HG03520 (cell line): ENCODE data around the gene TRPM2.
"Not testable (repeated sequence)": the region's sequence is repeated elsewhere in the genome, so short reads cannot be mapped to it uniquely, and the experiment has no call there.

ENCODE experiments used
- ATAC-seq: cut with Tn5 transposase; IDR thresholded peaks from one replicate; pipeline ENCODE4 v1.9.1; 2021; ENCODE audit warnings: mild to moderate bottlenecking, moderate library complexity; ENCODE audit not compliant: unreplicated experiment

The TRPM2 gene

DNA sequence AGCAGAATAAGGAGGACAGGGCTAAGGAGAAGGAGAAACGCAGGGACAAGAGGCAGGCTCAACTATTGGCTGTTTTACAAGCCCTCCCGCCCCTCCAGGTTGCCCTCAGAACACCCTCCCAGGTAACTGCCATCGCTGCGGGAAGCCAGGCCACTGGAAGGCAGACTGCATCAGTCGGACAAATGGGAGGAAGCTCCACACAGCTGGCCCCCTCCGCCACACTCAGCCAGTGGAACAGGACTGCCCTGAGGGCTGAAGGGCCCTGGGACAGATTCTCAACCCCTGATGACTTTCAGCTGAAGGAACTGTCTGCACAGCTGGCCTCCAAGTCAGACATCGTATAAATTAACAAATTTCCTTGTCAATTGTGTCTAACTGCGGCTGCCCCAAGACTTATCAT is 123.7 kb downstream of the TRPM2 start:
- no peak for ATAC-seq

DNA sequence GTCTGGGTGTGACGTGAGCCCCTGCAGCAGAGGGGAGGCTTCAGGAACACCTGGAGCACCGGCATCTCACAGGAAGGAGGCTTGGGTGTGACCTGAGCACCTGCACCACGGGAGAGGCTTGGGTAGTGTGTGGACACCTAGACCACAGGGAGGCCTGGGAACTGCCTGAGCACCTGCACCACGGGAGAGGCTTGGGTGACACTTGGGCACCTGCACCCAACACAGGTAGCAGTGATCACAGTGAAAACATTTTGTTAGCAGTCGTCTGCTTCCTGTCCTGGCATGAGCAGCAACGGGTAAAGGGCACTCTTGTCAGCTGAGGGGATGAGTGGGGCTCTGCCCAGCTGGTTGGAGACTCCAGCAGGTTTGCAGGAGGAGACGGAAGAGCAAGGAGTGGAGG is 124.3 kb downstream of the TRPM2 start:
- ATAC-seq = no peak

DNA sequence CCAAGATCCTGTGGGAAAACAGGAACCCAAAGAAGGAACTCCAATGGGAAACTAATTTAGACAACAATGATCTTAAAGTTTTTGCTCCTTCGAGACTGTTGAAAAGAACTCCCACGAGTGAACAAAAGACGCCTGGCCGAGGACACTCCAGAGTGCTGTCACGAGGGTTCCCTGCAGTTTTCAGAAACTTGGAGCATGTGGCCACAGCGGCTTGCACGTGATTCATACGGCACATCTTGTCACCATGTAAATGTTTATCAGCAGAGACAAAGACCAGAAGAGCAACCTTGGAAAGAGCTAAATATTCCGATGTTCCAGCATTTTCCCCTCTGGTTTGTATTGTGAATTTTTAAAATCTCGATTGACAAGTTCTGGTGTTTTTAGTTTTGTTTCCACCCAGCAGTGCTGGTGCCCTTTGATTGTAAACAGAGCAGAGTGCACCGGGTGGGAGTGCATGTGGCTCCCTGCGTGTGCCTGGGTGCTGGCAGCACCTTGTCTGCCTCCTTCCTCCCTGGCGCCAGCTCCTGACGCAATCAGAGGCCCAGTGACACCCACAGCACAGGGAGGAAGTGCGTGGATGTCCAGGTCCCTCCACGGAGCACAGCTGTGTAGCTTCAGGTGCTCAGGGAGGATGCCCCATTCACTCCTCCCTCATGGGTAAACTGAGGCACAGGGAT is 124.8 kb downstream of the TRPM2 start:
- ATAC-seq = no peak

DNA sequence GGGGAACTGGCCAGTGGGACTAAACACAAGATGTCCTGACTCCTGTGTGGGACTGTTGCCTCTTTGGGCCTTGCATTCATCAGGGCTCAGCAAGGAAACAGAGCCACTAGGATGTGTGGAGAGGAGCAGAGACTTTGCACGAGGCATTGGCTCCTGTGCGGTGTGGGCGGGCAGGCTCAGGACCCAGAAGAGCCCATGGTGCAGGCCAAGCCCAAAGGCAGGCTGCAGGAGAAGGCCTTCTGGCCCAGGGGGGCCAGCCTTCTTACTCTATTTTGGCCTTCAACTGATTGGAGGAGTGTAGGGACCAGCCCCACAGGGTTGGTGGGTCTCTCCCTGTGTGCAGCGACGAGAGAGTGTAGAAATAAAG is 125.4 kb downstream of the TRPM2 start:
- no peak for ATAC-seq

DNA sequence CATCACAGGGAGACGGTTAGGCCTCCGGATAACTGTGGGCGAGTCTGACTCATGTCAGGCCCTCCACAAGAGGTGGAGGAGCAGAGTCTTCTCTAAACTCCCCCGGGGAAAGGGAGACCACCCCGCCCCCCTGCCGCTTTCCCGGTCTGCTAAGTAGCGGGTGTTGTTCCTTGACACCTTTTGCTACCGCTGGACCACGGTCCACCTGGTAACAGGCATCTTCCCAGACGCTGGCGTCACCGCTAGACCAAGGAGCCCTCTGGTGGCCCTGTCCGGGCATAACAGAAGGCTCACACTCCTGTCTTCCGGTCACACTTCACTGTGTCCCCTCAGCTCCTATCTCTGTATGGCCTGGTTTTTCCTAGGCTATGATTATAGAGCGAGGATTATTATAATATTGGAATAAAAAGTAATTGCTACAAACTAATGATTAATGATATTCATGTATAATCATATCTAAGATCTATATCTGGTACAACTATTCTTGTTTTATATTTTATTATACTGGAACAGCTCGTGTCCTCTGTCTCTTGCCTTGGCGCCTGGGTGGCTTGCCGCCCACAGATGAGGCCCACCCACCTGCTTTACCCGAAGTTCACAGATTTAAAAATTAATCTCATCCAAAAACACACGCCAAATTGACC is 126.3 kb downstream of the TRPM2 start:
- ATAC-seq = not testable (repeated sequence)

DNA sequence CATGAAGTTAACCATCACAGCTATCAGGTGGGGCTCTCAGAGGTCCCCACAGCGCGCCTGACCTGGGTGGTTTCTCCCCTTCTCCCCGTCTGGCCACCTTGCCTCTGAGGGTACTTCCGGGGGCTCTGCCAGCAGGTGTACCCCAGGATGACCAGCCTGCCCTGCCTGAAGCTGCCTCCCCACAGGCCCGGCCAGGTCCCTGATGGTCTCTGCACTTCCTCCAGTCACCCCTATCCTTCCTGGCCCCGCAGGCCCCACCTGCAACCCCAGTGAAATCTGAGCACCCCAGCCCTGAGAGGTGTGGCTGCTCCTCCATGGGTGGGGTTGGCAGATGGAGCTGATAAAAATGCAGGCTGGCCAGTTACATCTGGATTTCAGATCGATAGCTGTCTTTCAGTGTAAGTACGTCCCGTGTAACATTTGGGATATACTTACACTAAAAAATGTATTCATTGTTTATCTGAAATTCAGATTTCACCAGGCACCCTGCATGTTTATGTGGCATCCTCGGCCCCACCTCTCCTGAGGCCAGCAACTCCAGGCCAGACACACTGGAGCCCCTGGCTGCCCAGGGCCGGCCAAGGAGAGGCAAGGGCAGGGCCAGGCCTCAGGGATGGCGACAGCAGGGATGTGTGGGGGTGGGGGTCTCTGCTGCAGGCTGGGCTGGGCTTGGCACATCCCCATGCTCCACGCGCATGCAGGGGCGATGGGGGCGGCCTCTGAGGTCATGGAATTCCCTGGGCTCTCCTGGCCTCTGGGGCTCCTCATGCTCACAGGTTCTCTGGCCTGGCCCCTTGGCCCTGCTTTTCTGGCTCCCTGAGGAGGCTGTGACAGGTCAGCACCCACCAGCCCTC is 127.0 kb downstream of the TRPM2 start:
- no peak for ATAC-seq

DNA sequence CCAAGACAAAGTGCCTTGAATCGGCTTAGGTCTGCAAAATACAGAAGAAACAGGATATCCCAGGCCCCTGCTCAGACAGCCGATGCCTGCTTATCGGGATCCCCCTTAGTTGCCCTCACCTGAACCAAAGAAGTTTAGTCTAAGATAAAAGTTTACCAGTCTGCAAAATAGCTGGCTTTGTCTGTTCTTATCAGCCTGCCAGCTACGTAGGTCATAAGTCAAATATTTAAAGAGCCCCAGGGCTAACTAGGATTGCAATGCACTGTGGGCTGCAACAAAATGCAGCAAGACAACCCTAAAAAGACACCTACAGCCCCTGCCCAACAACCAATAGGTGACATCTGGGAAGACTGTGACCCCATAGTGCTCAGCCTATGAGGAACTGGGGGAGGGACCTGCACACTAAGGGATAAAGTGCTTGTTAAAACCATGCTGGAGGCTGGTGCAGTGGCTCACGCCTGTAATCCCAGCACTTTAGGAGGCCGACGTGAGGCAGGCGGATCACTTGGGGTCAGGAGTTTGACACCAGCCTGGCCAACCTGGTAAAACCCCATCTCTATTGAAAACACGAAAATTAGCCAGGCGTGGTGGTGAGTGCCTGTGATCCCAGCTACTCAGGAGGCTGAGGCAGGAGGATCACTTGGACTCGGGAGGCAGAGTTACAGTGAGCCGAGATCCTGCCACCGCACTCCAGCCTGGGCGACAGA is 129.3 kb downstream of the TRPM2 start:
- ATAC-seq = no peak

DNA sequence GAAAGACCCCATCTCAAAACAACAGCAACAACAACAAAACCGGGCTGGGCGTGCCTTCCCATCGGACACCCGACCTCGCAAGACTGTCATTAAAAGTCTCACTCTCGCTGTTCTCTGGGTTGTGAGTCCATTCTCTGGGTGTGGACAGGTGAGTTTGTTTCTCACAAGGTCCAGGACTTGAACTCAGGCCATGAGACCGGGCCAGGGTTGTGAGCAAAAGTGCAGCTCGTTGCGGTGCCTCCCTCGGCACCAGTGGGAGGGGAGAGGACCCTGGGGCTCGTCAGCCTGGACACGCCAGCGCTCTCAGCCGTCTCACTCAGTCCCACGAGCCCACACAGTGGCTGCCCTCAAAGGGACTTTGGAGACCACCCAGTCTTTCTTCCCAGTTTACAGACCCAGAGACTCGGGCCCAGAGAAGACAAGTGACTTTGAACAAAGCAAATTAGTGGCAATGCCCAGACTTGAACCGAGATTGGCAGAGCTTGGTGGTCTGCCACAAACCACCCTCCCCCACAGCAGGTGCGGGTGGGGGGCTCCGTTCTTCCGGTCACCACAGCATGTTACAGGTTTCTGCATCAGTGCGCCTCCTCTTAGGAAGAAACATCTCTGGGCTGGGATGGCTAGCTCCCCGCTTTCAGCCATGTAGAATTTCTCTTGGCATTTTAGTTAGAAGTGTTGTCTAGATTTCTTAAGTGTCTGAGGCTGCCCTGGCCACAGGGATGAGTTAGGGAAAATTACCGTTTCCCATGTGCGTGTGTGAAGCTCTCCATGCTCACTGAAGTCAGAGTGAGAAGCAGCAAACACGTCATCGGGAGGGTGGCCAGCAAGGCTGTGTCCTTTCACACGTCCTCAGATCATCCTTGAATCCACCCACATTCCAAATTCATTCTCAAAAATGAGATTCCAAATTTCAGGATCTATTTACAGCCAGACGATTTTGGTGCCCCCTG is 130.1 kb downstream of the TRPM2 start:
- ATAC-seq = no peak

DNA sequence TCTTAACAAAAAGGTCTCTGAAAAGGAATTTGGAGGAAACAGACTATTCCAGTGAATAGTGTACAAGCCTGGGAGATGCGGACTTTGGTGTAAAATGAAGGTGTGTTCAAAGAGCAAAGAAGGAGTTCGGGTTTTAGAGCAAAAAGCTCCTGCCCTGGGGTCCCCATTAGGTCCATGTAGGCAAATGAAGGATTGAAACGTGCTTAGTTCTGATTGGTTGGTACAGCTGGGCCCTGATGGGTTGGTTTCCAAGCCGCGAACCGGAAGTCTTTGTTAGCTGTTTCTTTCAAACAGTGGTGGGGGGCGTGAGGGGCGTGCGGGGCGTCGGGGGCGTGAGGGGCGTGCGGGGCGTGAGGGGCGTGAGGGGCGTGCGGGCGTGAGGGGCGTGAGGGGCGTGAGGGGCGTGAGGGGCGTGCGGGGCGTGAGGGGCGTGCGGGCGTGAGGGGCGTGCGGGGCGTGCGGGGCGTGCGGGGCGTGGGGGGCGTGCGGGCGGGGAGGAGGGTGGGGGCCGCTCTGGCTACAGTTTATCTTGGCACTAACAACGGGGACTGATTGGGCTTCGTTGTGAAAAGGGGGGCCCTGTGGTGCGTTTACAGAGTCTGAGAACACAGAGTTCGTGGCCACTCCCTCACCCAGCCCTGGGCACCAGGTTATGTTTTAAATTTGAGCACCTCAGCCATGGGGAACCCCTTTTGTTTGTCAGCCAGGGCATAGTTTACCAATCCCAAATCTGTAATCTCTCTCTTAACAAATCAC is 131.3 kb downstream of the TRPM2 start:
- no peak for ATAC-seq

DNA sequence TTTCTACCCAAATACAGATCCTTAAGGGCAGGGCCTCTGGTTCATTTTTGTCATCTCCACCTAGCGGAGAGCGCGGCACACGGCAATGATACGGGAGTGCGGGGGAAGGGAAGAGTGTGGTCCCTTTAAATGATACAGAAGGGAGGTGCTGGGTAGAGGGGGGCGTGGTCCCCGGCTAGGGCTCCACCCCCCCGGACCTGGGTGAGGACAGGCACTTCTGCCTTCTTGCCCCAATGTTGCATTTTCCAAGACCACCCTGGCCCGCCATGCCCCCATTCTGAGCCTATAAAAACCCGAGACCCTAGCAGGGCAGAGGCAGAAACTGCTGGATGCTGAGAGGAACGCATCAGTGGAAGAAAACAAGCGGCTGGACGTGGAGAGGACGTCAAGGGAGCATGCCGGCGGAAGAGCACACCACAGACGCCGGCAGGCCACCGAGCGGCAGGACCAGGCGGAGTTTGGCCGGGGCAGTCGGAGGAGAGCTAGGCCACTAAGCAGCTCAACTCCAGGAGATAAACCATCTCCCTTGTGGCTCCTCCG is 131.9 kb downstream of the TRPM2 start:
- ATAC-seq = no peak

DNA sequence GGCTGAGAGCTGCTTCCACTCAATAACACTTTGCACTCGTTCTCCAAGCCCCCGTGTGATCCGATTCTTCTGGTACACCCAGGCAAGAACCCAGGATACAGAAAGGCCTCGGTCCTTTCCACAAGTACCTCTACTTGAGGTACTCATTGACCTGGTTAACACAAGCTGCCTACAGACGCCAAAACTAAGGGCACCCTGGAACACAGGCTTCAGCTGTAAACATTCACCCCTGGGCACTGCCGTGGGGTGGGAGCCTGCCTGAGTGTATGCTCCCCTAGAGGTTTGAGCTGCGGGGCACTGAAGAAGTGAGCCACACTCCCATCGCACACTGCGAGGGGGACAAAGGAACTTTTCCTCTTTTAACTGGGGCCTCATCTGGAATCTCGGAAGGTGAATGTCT is 132.4 kb downstream of the TRPM2 start:
- ATAC-seq = no peak

DNA sequence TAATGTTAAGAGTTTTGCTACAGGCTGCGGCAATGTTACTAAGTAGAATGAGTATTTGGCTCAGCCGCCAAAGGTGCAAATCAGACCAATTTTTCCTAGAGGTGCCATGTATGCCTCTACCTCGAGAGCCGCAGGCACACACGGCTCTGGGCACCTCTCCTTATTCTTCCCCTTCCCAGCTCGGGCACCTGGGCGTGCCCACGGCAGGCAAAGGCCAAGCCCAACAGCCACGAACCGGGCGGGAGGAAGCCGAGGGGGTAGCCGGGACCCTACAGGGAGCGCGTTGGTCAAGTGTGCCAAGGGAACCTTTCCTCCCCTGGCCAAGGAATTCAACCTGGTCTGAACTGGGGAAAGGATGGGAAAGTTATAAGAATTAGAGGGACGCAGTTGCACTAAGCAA is 132.9 kb downstream of the TRPM2 start:
- no peak for ATAC-seq

DNA sequence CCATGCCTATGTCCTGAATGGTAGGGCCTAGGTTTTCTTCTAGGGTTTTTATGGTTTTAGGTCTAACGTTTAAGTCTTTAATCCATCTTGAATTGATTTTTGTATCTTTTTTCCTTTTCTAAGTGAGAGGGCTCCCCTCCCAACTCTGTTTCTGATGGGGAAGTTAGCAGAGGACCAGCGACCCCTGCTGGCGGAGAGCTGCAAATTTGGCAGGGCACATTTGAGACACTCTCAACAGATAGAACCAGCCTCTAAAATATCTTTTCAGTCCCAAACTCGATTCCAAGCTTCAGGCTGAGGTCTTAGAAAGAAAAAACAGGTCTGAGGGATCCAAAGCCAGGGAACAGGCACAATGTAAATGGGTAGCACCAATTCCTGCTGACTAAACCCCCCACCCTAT is 134.4 kb downstream of the TRPM2 start:
- no peak for ATAC-seq

DNA sequence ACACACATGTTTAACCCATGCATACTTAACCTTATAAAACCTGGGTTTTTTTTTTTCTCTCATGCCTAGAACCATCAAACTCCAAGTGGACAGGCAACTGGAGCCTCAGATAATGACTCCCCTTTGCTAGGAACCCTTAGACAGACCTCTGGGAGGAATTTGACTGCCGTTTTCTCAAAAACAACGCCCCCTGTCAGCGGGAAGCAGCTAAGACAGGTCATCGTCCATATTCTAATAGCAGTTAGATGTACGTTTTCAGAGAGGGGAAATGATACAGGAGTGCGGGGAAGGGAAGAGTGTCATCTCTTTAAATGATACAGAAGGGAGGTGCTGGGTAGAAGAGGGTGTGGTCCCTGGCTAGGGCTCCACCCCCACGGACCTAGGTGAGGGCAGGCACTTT is 136.5 kb downstream of the TRPM2 start:
- no peak for ATAC-seq

DNA sequence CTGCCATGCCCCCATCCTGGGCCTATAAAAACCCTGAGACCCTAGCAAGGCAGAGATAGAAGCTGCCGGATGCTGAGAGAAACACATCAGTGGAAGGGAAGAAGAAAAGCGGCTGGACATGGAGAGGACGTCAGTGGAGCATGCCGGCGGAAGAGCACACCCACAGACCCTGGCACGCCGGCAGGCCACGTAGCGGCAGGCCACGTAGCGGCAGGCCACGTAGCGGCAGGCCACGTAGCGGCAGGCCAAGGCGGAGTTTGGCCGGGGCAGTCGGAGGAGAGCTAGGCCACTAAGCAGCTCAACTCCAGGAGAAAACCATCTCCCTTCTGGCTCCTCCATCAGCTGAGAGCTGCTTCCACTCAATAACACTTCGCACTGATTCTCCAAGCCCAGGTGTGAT is 137.0 kb downstream of the TRPM2 start:
- ATAC-seq = no peak

DNA sequence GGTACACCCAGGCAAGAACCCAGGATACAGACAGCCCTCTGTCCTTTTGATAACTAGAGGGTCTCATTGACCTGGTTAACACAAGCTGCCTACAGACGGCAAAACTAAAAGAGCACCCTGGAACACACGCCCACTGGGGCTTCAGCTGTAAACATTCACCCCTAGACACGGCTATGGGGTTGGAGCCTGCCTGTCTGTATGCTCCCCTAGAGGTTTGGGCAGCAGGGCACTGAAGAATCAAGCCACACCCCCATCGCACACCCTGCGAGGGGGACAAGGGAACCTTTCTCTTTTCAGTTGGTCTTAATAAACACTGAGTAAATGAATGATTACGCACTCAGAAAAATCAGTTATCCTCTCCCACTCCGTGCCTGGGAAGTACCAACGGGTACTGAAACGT is 137.4 kb downstream of the TRPM2 start:
- ATAC-seq = no peak
